Liver (tissue), 9 donors: ENCODE results near the gene ZBED2. TPM values are rescaled to one million over a fixed set of nuclear protein-coding genes. Genes with fewer than 3 reads are reported as not detected.
A peak's percentile ranks its signal among the peaks of the same experiment; 100 is the strongest.

ENCODE experiments used
- DNase-seq: peaks from one replicate; pipeline ENCODE4 v3.0.0-alpha.2; 2017; ENCODE audit warnings: low spot score
- H3K27ac ChIP-seq, 2 donors: one replicate each; pipeline ENCODE4 v1.7.0; 2013; ENCODE audit warnings: inconsistent platforms in 2 of 2, low read length in 2 of 2, control low read depth in 1 of 2, low read depth in 1 of 2, mild to moderate bottlenecking in 1 of 2
- H3K27me3 ChIP-seq, 4 donors: one replicate each; pipeline versions ENCODE4 v1.6.1 to v1.7.0; 2013; ENCODE audit warnings: low read length in 3 of 4, inconsistent platforms in 1 of 4, mild to moderate bottlenecking in 1 of 4, moderate library complexity in 1 of 4; ENCODE audit not compliant: control insufficient read depth in 4 of 4, insufficient read depth in 4 of 4
- H3K36me3 ChIP-seq, 4 donors: one replicate each; pipeline versions ENCODE4 v1.6.1 to v1.7.0; 2013; ENCODE audit warnings: low read length in 3 of 4, mild to moderate bottlenecking in 3 of 4, low read depth in 1 of 4, moderate library complexity in 1 of 4; ENCODE audit not compliant: control insufficient read depth in 4 of 4, insufficient read depth in 3 of 4
- H3K4me1 ChIP-seq, 4 donors: one replicate each; pipeline versions ENCODE4 v1.6.1 to v1.7.0; 2013; ENCODE audit warnings: low read length in 3 of 4, mild to moderate bottlenecking in 3 of 4, moderate library complexity in 1 of 4; ENCODE audit not compliant: control insufficient read depth in 4 of 4, insufficient read depth in 4 of 4
- H3K4me3 ChIP-seq, 3 donors: one replicate each; pipeline versions ENCODE4 v1.6.1 to v1.7.0; 2013; ENCODE audit warnings: low read length in 3 of 3, control low read depth in 1 of 3, low read depth in 1 of 3, mild to moderate bottlenecking in 1 of 3
- H3K9ac ChIP-seq, 2 donors: one replicate each; pipeline ENCODE4 v1.7.0; 2013; ENCODE audit warnings: low read length in 2 of 2, mild to moderate bottlenecking in 2 of 2, moderate library complexity in 2 of 2, control low read depth in 1 of 2, low read depth in 1 of 2
- H3K9me3 ChIP-seq, 4 donors: one replicate each; pipeline versions ENCODE4 v1.6.1 to v1.7.0; 2013; ENCODE audit warnings: low read length in 3 of 4; ENCODE audit not compliant: control insufficient read depth in 4 of 4
- ATF3 ChIP-seq: IDR thresholded peaks from 2 replicates; pipeline ENCODE4 v1.6.1; 2016; ENCODE audit warnings: antibody characterized with exemption
- EGR1 ChIP-seq, 2 donors: IDR thresholded peaks; 2 replicates each; pipeline ENCODE4 v1.6.1; 2016 to 2018; ENCODE audit warnings: antibody characterized with exemption in 2 of 2, low read depth in 2 of 2
- FOXA2 ChIP-seq: IDR thresholded peaks from 2 replicates; pipeline ENCODE4 v1.6.1; 2016; ENCODE audit warnings: antibody characterized with exemption
- HNF4A ChIP-seq, 2 donors: conservative IDR thresholded peaks; 2 replicates each; pipeline ENCODE4 v1.6.1; 2016; ENCODE audit warnings: antibody characterized with exemption in 2 of 2, mild to moderate bottlenecking in 2 of 2
- JUND ChIP-seq, 2 donors: IDR thresholded peaks; 2 replicates each; pipeline ENCODE4 v1.6.1; 2016; ENCODE audit warnings: antibody characterized with exemption in 2 of 2
- NR2F2 ChIP-seq: IDR thresholded peaks from 2 replicates; pipeline ENCODE4 v1.6.1; 2016; ENCODE audit warnings: antibody characterized with exemption
- RAD21 ChIP-seq, 2 donors: IDR thresholded peaks; 2 replicates each; pipeline ENCODE4 v1.6.1; 2016; ENCODE audit warnings: antibody characterized with exemption in 2 of 2, mild to moderate bottlenecking in 2 of 2
- REST ChIP-seq: IDR thresholded peaks from 2 replicates; pipeline ENCODE4 v1.6.1; 2016; ENCODE audit warnings: antibody characterized with exemption, mild to moderate bottlenecking
- SP1 ChIP-seq: IDR thresholded peaks from 2 replicates; pipeline ENCODE4 v1.6.1; 2018; ENCODE audit warnings: antibody characterized with exemption, mild to moderate bottlenecking
- YY1 ChIP-seq: IDR thresholded peaks from 2 replicates; pipeline ENCODE4 v1.6.1; 2016; ENCODE audit warnings: antibody characterized with exemption, mild to moderate bottlenecking
- ZBTB33 ChIP-seq: IDR thresholded peaks from 2 replicates; pipeline ENCODE4 v1.6.1; 2016; ENCODE audit warnings: antibody characterized with exemption
- WGBS: extraction: QIAGEN DNeasy Blood & Tissue Kit; methylation state at CpG from one replicate; pipeline ENCODE4 v1.1.7; 2013; 5-methylcytosine and 5-hydroxymethylcytosine counted together
- polyA plus RNA-seq, 2 donors: library from polyadenylated mRNA; stranded (reverse) in 1 of 2; unstranded in 1 of 2; fragments of 200-250 nt in 1 of 2; fragments of >200 nt in 1 of 2; fragmentation: Nextera tagmentation in 1 of 2; extraction: Ambion mirVana in 1 of 2; gene quantifications; one replicate each; pipeline versions ENCODE4 v1.2.1 to v1.2.3, GENCODE V29; 2013 to 2015
- total RNA-seq, 2 donors: library from RNA; depleted of rRNA; stranded (reverse); fragments of >200 nt; gene quantifications; one replicate each; pipeline ENCODE4 v1.2.3, GENCODE V29; 2014
- donor health status: healthy.
- donor health status: healthy.
- donor health status: healthy.
- donor health status: healthy.
- donor health status: healthy.

ZBED2 gene
- total and polyA plus RNA-seq, 4 donors: not detected

GRCh38 chr3:111585217-111585616, 9.9 kb downstream of the ZBED2 start:
- no peaks in the 10 kb centered on the region for H3K36me3 ChIP-seq
- no peak overlapping the region for H3K4me3 ChIP-seq
- H3K4me1 ChIP-seq: no peaks in the 10 kb centered on the region
- no peak for DNase-seq
- peaks cover 0 to 3% (median 0%) of the 10 kb centered on the region in 4 donors for H3K27me3 ChIP-seq
- 39% methylated on average over 1 of the region's 1 CpG for WGBS
- H3K9me3 ChIP-seq: no peaks in the 10 kb centered on the region
- no peak overlapping the region for H3K27ac ChIP-seq
- TF ChIP-seq REST (no peak), HNF4A (conservative IDR thresholded peaks at IDR 0.05) (peak in 1 of 2 donors; percentile 13), SP1 (no peak), EGR1 (IDR thresholded peaks at IDR 0.05; ENCODE audit: low read depth in 2 of 2) (no peak)
- H3K9ac ChIP-seq: no peak overlapping the region

- Histone ChIP-seq H3K36me3 (no peaks in the 10 kb centered on the region), H3K9me3 (no peaks in the 10 kb centered on the region), H3K9ac (no peak overlapping the region), H3K4me3 (no peak overlapping the region), H3K4me1 (no peaks in the 10 kb centered on the region), H3K27ac (no peak overlapping the region), H3K27me3 (peaks cover 0 to 3% (median 0%) of the 10 kb centered on the region in 4 donors)
- WGBS: 93% methylated on average over 1 of the region's 1 CpG
- TF ChIP-seq FOXA2 (no peak), JUND (IDR thresholded peaks at IDR 0.05) (no peak), REST (no peak), NR2F2 (no peak), HNF4A (conservative IDR thresholded peaks at IDR 0.05) (no peak), RAD21 (IDR thresholded peaks at IDR 0.05) (no peak), ZBTB33 (no peak), YY1 (no peak), ATF3 (no peak)
- DNase-seq: no peak
Observed at GRCh38 chr3:111584744-111585143, 10.4 kb downstream of the ZBED2 start.
